Left kidney (tissue), 2 donors: ENCODE measurements around the gene TCF25. TPM values are rescaled to one million over a fixed set of nuclear protein-coding genes. Genes with fewer than 3 reads are reported as not detected.
"Not testable (repeated sequence)": the region's sequence is repeated elsewhere in the genome, so short reads cannot be mapped to it uniquely, and the experiment has no call there.

Source experiments
- DNase-seq: peaks from one replicate; pipeline ENCODE4 v3.0.0-alpha.2; 2013
- polyA plus RNA-seq: library from polyadenylated mRNA; unstranded; fragments of 120-200 nt; gene quantifications from one replicate; pipeline ENCODE4 v1.2.1, GENCODE V29; 2013; ENCODE audit not compliant: insufficient read length

Gene TCF25
- polyA plus RNA-seq, 1 donor = 168 TPM

DNA sequence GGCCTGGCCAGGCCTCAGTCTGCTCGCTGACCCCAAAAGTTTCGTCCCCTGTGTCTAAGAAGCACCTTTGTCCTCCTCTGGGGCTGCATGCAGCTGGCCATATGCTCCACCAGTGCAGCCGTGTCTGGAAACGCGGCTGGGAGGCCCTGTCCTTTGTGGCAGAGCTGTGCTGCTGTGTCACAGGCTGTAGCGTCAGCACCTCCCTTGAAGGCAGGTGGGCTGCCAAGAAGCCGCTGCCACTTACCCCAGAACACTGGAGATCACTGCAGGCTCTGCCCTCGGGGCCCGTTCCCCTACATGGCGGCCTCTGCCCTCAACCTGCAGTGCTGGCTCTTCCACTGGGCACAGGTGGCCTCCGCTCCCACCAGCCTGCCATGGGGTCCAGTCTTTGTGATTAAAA lies 29.6 kb downstream of the TCF25 start:
- DNase-seq = no peak

DNA sequence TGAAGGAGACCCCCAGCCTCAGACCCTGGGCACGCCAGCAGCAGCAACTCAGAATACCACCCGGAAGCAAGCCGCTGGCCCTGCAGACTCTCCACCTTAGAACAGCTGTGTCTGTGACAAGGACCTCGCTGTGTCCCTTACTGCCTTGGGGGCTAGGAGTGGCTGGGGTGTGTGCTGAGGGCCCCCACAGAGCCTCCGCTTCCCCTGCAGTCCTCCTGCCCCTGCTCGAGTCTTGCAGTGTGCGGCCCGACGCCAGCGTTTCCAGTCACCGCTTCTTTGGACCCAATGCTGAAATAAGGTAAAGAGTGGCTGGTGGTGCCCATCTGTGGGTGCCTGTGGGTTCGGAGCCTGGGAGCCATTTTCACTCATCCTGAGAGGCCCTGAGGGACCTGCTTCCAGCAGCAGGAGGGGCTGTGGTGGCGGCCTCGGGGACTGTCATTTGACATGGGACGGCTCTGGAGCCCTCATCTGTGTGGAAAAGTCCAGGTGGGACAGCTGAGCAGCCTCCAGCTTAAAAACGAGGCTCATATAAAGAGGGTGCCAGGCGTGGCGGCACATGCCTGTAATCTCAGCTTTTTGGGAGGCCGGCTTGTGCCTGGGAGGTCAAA lies 30.6 kb downstream of the TCF25 start:
- no peak for DNase-seq

DNA sequence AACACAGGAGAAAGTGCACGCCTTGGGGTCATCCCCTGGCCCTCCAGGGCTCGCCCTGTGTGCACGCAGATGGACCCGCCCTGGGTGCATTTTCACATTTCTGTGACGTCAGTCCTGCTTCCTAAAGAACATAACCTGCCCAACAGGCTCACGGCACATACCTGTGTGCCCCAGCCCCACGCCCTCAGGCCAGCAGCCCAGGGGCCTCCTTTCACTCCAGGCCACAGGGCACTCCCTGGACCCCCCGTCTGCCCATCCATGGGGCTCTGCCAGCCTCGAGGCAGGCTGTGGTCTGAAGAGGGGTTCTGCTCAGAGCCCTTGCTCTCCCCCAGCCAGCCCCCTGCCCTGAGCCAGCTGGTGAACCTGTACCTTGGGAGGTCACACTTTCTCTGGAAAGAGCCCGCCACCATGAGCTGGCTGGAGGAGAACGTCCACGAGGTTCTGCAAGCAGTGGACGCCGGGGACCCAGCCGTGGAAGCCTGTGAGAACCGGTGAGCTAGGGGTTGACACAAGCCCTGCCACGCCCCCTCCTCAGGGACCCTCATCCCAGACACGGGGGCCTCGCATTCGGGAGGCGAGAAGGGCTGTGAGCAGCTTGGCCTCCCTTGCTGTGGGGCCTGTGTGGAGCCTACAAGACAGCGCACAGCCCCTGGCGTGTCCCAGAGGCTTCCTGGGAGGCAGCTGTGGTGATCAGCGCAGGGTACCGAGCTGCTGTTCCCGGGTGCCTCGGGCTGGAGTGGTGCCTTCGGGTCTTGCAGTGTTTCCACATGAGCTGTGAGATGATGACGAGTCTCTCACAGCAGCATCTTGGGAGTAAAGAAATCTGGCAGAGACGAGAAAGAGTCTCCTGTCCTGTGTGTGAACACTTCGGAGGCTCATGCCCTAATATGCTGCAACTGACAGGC lies 31.5 kb downstream of the TCF25 start:
- no peak for DNase-seq

DNA sequence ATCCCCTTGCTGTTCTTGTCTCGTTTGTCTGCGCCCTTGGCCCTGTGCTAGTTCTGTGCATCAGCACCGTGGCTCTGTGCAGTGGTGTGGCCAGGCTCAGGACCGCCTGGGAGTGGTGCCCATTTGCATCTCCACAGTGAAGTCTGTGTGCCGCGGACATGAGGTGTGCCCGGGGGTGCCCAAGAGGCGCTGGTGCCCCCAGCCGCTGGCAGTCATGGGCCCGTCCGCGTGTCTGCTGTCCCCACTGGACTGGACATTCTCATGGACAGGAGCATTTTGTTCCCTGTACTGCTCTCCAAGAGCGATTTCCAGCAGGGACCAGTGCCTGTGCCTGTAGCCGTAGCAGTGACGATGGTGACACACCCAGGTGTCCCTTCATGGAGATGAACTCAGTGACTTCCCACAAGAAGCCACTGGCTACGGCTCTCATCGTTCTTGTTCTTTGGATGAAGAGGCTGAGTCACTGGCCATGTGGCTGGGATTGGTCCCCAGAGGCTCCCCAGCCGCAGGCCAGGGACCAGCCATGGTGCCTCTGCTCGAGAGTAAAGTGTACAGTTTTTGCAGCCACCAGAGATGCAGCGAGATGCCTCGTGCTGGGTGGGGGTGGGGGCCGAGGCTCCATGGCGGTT lies 32.2 kb downstream of the TCF25 start:
- no peak for DNase-seq

DNA sequence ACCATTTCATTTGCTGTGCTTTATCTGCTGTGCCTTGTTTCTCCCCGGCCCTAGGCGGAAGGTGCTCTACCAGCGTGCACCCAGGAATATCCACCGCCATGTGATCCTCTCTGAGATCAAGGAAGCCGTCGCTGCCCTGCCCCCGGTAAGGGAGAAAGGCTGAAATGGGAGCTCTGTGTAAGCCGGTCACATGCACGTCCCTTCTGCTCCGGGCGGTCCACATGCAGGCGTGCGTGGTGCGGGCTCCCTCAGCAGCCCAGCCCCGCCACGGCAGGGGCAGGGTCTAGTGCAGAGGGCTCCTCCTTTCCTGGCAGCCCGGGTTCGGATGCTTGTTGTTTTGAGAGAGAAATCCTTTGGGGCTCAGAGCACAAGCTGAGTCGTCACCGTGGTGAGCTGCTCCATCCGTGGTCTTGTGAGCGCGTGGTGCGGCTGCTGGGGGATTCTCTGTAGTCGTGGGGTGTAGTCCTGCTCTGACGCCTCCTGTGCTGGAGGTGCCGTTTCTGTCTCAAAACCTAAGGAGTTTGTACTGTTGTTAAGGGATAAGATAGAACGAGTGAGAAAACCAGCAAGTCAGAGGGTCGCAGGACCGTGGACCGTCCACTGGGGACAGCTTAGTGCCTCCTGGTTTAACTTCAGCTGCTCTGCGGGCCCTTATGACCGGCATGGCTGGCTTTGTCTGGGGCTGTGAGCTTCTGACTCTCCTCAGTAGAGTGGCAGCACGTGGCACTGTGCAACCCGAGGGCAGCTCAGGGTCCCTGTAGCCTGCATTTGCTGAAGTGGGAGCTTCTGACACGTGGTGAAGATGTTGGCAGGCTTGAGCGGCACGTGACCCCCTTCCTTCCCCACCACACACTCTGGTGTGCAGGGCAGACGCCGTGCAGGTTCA lies 33.0 kb downstream of the TCF25 start:
- no peak for DNase-seq

DNA sequence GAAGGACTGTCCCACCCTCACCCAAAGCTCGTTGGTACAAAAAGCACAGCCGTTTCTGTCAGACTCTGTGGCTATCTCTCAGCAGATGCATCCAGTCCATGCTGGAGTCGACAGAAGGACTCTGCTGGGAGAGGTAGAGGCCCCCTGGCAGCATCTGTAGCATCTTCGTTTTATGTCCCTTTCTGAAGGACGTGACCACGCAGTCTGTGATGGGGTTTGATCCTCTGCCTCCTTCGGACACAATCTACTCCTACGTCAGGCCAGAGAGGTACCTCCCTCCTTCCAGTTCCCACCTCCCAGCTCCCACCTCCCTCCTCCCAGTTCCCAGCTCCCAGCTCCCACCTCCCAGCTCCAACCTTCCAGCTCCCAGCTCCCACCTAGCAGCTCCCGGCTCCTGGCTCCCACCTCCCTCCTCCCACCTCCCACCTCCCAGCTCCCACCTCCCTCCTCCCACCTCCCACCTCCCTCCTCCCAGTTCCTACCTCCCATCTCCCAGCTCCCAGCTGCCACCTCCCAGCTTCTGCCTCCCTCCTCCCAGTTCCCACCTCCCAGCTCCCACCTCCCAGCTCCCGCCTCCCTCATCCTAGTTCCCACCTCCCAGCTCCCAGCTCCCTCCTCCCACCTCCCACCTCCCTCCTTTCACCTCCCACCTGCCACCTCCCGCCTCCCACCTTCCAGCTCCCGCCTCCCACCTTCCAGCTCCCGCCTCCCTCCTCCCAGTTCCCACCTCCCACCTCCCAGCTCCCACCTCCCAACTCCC lies 33.8 kb downstream of the TCF25 start:
- DNase-seq = no peak

DNA sequence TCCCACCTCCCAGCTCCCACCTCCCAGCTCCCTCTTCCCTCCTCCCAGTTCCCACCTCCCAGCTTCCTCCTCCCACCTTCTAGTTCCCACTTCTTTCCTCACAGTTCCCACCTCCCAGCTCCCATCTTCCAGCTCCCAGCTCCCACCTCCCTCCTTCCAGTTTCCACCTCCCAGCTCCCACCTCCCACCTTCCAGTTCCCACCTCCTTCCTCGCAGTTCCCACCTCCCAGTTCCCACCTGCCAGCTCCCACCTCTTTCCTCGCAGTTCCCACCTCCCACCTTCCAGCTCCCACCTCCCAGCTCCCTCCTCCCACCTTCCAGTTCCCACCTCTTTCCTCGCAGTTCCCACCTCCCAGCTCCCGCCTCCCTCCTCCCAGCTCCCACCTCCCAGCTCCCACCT lies 34.8 kb downstream of the TCF25 start:
- DNase-seq = no peak

DNA sequence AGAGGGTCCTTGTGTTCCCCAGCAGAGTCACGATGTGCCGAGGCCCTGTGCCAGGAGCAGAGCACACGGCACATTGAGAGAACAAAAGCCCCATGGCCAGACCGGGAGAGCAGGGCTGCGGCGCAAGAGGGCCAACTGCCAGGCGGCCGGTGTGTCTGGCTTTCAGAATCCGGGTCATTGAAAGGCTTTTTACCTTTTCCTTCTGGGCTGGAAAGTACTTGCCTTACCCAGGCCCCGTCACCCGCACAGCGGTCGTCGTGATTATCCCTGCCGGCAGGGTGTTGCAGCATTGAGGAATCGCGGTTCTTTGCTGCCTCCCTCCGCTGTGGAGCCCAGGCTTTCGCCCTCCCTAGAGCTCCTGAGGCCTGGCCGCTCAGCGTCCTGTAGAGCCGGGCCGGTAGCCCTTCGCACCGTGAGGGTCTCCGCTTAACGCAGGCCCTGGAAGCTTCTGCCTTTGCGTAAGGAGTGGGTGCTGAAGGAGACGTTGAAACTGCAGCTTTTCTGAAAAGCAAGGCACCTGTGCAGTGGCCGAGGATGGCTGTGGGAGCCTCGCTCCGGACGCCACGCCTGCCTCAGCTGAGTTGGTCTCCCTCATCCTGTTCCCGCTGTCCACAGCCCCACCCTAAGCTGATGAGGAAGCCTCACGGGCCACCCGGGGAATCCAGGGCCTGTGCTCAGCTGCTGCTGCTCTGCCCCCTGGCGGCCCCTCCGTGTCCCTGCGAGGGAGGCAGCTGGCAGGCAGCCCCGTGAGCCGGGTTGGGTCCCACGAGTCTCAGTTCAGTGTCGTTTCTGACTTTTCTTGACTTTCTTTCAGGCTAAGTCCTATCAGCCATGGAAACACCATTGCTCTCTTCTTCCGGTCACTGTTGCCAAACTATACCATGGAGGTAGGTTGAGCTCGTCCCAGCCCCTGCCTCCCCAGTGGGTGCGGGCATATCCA lies 36.7 kb downstream of the TCF25 start:
- DNase-seq = no peak

DNA sequence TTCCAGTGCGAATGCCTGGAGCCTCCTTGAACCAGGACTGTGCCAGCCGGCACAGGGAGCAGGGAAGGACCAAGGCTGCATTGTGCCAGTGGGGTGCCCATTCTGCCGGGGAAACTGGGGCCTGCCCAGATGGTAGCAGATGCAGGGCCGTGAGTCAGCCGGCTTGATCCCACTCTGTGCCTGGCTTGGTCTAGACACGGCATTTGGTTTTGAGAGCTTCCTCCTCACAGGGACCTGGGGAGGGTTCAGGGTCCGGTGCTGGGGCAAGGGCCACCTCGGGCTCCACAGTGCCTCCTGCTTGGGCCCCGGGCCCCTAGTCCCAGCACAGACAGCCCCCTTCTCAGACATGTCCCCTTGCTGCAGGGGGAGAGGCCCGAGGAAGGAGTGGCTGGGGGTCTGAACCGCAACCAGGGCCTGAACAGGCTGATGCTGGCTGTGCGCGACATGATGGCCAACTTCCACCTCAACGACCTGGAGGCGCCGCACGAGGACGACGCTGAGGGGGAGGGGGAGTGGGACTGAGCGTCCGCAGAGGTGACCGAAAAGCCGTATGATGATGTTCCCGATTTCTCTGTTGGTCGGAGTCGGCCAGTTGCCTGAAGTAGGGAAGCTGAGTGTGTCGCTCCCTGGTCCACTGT lies 37.4 kb downstream of the TCF25 start:
- no peak for DNase-seq

DNA sequence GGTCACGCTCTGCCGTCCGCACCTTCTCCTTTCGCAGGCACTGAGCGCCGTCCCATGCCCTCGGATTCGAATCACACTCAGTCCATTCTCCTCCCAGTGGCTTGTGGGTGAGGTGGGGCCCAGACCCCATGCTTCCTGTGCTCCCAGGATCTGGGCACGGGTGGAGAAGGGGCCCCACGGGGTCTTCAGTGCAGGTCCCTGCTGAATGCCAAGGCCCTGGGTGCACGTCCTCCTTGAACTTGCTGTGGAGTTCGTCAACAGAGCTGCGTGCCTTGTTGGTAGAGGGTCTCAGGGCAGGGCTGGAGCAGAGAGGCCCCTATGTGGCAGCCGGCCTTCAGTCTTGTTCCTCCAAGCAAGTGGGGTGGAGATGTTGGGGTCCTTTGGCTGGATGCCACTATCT lies 38.0 kb downstream of the TCF25 start:
- DNase-seq = no peak

DNA sequence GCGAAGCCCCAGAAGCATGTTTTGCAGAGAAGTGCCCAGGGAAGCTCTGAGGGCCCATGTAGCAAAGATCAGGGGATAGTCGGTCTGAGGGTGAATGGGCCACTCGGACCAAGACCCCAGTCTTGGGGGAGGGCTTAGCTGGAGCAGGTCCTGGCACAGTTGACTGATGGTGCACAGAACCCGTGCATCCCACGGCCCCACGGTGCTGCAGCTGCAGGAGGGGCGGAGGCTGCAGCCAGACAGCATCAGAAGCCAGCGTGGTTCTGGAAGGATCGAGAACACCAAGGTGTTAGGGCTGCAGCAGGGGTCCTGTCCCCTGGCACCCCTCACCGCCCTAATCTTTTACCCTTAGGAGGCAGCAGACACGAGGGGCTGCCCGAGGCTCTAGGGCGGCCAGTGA lies 38.8 kb downstream of the TCF25 start:
- no peak for DNase-seq

DNA sequence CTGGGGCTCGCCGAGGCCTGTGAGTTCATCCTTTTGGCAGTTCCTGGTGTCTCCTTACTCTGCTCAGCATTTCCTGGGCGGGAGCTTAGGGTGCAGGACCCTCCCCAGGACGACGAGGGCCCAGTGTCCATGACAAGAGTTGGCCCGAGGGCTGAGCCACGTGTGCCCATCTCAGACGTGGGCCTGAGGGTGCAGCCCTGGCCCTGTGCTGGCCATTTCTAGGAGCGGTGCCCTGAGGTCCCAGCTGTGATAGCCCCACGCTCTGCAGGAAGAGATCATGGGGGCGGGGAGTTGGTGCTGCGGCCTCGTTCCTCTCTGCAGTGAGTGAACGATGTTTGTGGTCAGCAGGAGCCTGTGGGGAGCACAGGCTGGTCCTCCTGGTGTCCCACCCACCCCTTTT lies 39.2 kb downstream of the TCF25 start:
- DNase-seq = no peak

DNA sequence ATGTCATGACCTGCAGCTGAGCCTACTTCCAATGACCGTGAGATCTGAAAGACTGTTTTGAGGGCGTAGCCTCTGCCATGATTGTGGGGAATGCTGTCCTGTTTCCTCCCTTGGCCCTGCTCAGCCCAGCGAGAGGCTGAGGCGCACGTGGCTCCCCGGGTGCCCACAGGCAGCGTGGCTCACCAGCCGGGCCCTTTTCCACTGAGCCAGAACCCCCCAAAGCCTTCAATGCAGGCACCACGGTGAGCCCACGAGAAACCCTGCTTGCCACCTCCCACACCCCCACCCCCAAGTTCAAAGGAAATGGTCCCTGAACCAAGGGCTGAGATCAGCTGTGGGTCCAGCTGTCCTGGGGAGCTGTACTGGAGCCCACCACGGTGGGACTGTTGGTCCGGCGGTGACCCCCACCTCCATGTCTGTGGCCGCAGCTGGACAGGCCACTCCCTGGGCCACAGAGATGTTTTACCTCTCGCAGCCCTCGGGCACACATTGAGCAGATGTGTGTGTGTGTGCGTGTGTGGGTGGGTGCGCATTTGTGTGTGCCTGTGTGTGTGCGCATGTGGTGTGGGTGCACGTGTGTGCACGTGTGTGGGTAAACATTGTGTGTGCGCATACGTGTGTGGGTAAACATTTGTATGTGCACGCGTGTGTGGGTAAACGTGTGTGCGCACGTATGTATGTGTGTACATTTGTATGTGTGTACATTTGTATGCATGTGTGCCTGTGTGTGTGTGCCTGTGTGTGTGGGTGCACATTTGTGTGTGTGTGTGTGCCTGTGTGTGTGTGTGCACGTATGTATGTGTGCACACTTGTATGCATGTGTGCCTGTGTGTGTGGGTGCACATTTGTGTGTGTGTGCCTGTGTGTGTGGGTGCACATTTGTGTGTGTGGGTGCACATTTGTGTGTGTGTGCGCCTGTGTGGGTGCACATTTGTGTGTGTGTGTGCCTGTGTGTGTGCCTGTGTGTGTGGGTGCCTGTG lies 40.3 kb downstream of the TCF25 start:
- no peak for DNase-seq

DNA sequence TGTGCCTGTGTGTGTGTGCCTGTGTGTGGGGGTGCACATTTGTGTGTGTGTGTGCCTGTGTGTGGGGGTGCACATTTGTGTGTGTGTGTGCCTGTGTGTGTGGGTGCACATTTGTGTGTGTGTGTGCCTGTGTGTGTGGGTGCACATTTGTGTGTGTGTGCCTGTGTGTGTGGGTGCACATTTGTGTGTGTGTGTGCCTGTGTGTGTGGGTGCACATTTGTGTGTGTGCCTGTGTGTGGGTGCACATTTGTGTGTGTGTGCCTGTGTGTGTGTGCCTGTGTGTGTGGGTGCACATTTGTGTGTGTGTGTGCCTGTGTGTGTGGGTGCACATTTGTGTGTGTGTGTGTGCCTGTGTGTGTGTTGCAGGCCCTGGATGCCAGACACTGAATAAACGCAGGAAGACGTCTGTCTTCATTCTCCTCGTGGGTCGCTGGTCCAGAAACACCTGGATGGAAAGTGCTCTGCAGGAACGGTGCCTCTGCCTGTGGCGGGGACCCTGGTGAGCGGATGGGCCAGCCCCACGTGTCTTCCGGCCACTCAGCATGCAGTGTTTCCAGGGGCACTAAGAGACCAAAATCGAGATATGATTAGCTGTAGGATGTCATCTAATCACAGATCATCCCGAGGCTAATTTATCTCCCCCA lies 41.4 kb downstream of the TCF25 start:
- DNase-seq = not testable (repeated sequence)

DNA sequence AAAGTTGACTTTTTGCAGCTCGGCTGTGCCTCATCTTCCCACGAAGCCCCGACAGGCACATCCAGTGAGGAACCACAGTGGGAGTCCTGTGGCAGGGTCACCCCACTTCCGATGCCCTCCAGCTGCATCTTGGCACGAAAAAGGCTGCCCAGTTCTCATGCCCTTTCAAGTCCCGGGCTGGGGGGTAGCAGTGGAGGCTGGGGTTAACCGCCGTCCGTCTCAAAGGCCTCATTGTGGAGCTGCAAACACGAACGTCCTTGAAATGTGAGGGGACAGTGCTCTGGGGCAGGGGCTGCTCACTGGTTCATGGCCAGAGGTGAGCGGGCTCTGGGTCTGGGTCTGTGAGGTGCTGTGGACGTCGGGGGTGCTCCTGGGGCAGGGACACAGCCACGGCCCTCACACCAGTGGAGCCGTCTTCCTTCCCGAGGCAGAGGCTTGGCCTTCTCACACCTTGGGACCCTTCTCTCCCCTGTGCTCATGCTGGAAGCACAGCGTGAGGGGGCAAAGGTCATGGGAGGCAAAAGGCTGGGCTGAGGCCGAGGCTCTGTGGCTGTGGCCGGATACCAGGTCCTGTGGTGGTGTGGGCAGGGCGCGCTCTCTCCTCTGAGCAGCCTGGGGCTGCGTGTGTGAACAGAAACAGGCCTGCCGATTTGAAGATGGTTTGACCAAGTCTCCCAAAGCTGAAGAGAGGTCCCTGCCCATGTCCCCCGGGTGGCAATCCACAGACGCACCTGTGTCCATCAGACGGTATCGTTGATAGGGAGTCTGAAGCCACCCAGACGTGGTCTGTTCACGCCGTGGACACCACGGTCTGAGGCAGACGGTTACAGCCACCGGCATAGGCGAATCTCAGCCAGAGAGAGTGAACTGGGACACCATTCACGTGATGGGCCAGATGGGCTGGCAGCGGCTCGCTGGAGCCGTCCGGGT lies 42.2 kb downstream of the TCF25 start:
- no peak for DNase-seq

DNA sequence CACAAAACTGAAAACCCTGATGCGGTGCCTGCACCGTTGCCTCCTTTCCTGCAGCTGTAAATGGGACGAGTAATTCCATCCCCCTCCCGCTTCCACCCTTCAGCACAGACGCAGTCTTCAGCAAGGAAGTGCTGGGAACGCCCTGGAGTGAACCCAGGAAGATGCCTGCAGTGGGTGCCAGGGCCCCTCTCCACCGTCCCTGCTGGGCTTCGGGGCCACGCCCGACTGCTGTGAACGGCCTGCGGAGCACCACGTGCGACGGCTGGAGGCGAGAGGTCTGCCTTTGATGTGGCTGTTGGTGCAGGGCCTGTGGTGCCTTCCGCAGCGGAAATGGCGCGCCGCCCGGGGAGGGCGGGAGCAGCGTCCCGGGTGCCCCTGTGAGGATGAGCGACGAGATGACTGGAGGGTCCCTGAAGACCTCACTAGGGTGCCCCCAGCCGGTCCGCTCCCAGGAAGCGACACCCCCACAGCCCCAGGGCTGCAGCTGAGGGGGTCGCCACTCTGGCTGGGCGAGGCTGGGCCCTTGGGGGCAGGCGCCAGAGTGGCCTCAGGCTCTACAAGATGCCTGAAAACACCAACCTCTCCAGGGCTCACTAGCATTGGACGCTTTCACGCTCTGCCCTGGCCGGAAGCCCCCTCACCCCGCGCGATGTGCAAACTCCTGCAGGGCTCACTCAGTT lies 44.5 kb downstream of the TCF25 start:
- DNase-seq = no peak
